8988T (cell line): Measurements from ENCODE around the gene HSD17B13.
"Not testable (repeated sequence)": the region's sequence is repeated elsewhere in the genome, so short reads cannot be mapped to it uniquely, and the experiment has no call there.

Experiments used
- DNase-seq: peaks from one replicate; pipeline ENCODE4 v3.0.0; 2011

Gene HSD17B13

DNA sequence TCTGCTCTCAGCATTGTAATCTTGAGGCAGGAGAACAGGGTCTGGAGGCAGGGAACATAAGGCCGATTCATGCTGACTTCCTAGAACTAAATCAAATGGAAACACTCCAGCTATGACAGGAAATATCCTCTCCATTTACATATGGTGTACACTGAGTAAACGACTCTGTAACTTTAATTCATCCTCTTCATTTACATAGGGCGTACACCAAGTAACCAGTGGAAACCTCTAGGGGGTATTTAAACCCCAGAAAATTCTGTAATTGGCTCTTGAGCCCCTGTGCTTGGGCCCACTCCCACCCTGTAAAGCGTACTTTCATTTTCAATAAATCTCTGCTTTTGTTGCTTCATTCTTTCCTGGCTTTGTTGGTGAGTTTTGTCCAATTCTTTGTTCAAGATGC lies 7.7 kb downstream of the HSD17B13 start:
- not testable (repeated sequence) for DNase-seq

DNA sequence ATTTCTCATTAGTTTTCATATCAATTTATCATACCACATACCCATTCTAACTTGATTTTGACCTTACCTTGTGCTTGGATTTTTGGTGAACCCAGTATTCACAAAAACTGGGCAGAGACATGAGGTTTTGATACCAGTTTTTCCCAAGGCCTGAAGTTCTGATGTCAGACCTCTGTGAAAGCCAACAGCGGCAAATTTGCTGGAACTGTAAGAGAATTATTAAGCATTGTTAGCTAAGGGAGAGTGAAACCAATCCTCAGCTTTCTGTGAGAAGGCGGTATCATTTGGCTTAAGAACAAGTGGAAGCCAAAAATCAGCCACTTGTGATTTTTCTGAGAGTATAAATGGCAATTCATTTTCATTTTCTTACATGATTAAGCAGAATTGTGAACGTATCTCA lies 8.9 kb downstream of the HSD17B13 start:
- DNase-seq: no peak

DNA sequence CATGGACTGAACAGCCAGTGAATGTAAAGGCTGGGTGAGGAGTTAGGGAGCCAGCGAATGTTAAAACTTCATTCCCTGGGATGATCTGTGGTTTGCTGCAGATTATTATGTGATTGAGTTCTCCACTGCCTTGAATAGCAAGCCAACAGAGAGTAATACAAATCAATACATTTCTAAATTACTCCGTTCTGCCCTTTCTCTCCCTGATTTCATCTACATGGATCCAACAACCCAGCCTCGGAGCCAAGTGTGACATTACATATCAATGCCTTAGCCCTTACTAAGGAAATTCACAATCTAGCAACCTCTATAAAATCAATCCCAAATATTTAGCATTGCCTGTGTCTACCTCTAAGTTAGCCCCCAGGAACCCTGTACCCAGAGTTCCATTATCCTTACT lies 11.0 kb downstream of the HSD17B13 start:
- DNase-seq: no peak

DNA sequence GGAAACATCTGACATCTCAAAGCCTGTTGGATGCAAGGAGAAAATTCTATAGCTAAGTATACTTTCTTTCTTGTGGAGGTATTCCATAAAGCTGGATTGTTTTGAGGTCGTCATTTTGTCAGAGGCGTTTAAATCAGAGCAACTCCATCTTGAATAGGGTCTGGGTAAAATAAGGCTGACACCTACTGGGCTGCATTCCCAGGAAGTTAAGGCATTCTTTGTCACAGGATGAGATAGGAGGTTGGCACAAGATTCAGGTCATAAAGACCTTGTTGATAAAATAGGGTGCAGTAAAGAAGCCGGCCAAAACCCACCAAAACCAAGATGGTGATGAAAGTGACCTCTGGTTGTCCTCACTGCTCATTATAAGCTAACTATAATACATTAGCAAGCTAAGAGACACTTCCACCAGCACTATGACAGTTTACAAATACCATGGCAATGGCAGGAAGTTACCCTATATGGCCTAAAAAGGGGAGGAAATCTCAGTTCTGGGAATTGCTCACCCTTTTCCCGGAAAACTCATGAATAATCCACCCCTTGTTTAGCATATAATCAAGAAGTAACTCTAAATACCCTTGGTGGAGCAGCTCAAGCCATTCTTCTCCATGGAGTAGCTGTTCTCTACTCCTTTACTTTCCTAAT lies 11.9 kb downstream of the HSD17B13 start:
- DNase-seq: no peak

DNA sequence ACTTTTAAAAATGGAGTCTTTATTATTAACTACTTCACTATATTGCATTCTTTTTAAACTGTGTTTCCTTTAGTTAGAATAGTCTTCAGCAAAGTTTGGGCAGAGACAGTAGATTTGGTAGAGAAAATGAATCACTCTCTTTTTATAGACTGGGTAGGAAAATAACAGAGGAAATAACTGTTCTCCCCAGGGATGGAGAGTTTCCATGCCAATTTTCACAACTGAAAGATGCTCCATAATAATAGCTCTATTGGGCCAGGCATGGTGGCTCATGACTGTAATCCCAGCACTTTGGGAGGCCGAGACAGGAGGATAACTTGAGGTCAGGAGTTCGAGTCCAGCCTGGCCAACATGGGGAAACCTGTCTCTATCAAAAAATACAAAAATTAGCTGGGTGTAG lies 13.1 kb downstream of the HSD17B13 start:
- no peak for DNase-seq

DNA sequence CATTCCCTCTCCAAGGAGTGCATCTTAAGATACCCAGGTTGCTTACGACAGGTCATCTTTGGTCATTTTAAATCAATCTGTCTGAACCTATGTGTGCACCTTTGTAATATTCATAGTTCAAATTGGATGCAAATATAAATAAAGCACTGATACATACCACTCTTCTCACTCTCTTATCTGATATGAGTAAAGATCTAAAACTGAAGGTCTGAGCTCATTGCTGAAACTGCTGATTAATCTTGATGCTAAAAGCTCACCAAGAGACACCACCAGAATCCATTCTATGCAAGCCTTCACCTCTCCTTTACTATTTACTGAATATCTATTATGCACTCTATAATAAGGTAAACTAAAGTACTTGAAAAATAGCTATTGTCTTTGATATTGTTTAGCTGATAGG lies 16.6 kb downstream of the HSD17B13 start:
- no peak for DNase-seq

DNA sequence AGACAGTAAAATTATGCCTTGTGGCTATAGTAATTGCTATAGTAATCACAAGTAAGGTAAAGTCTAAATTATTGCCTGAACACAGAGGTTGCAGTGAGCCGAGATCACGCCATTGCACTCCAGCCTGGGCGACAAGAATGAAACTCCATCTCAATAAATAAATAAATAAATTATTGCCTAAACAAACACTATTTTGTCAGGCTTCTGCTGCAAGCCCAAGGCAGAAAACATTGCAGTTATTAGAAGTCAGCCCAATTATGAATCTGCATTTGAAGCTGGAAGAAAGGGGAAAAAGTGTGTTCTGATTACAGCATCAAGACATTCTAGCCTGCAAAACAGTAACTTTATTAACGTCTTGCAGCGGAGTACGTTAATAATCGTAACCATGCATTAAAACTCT lies 17.1 kb downstream of the HSD17B13 start:
- no peak for DNase-seq

DNA sequence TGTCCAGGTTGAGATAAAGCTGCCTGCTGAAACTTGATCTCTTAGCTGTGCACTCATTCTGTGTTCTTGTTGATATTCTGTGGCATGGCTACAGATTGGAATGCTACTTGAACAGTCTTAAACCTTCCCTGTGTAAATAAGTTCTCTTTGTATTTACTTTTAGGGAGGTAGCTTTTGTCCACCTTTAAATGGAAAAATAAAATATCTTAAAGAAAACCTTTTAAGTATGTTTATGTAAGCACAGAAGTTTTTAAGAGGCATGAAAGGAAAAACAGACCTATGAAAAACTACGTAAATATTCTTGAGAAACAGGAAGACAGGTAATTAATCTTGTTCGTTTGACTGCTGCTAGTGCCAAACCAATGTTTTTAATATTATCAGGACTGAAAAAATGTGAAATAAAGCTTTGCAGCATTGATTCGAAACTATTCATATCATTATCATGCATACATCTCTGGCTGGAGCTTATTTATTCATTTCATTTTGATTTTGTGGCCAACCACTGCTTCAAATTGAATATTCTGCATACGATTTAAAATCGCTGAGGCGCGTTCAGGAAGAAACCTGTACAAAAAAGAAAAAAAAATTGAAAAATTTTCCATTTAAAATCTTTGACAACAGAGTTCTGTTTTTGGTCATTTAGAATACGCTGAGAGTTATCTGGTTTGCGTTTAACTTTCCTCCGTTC lies 17.8 kb downstream of the HSD17B13 start:
- DNase-seq: no peak

DNA sequence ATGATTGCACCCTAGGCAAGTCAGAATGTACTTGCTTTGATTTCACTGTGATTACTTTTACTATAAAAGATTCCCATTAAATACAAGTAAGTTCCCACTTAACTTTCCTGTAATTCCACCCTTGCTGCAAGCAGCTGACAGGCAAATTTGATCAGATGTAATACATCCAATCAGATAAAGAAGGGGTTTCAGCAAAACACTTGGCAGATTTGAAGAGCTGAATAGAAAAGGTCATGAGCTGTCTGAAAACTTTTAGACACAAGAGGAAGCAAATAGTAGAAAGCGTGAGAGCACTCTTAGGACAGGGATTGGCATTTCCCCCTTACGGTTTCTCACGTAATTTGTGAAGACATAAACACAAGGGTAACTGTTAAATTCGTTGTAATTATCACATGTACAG lies 22.8 kb downstream of the HSD17B13 start:
- no peak for DNase-seq

DNA sequence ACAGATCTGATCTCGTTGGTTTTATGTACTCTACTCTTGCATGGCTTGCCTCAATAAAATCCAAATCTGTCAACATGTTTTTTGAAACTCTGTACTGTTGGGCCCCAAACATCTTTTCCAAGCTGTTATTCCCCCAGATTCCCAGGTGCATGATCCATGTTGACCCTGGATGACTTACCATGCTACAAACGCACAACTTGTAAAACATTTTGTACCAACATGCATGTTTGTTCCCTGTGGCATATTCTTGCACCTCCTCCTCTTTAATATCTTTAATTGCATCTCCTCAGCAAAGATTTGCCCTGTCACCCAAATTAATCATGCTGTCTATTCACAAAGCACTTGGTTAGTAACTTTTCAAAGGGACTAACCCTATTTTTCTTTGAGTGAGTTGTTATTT lies 24.3 kb downstream of the HSD17B13 start:
- no peak for DNase-seq

DNA sequence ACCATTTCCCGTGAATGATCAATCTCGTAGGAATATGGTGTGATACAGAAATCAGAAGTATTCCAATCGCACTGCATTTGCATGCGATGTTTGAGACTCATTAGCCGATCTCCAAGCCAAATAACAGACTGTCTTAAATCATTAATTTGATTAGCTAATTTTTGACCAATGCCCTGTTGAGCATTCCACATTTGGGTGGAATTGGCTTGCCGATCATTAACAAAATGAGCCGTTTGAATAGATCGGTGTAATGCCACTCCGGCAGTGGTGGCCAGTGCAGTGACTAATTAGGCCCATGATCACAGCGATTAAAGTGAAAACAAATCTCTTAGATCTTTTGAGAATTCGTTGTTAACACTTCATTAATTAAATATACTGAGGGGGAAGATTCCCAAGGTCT lies 27.8 kb downstream of the HSD17B13 start:
- DNase-seq: not testable (repeated sequence)

DNA sequence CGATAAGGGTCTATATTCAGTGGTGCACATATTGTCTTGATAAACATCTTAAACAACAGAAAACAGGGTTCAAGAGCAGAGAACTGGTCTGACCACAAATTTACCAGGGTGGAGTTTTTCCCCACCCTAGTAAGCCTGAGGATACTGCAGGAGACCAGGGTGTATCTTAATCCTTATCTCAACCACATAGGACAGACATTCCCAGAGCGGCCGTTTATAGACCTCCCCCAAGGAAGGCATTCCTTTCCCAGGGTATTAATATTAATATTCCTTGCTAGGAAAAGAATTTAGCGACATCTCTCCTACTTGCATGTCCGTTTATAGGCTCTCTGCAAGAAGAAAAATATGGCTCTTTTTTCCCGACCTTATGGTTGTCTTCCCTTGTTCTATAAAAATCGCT lies 28.8 kb downstream of the HSD17B13 start:
- not testable (repeated sequence) for DNase-seq

DNA sequence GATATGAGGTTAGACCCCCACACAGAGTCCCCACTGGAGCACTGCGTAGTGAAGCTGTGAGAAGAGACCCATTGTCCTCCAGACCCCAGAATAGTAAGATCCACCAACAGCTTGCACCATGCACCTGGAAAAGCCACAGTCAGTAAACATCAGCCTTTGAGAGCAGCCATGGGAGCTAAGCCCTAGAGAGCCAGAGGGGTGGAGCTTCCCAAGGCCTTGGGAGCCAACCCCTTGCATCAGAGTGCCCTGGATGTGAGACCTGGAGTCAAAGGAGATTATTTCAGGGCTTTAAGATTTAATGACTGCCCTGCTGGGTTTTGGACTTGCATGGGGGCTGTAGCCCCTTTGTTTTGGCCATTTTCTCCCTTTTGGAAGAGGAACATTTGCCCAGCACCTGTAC lies 35.7 kb downstream of the HSD17B13 start:
- no peak for DNase-seq

DNA sequence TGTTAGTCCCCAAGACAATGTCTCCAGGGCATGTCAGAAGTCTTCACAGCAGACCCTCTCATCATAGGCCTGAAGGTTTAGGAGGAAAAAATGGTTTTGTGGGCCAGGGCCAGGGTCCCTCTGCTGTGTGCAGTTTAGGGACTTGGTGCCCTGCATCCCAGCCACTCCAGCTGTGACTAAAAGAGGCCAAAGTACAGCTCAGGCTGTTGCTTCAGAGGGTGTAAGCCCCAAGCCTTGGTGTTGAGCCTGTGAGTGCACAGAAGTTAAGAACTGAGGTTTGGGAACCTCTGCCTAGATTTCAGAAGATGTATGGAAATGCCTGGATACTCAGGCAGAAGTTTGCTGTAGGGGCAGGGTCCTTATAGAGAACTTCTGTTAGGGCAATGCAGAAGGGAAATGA lies 38.4 kb downstream of the HSD17B13 start:
- DNase-seq: not testable (repeated sequence)

DNA sequence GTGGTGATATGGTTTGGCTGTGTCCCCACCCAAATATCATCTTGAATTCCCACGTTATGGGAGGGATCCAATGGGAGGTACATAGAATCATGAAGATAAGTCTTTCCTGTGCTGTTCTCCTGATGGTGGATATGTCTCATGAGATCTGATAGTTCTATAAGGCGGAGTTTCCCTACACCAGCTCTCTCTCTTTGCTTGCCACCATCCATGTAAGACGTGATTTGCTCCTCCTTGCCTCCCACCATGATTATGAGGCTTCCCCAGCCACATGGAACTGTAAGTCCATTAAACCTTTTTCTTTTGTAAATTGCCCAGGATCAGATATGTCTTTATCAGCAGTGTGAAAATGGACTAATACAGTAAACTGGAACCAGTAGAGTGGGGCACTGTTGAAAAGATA lies 39.5 kb downstream of the HSD17B13 start:
- no peak for DNase-seq

DNA sequence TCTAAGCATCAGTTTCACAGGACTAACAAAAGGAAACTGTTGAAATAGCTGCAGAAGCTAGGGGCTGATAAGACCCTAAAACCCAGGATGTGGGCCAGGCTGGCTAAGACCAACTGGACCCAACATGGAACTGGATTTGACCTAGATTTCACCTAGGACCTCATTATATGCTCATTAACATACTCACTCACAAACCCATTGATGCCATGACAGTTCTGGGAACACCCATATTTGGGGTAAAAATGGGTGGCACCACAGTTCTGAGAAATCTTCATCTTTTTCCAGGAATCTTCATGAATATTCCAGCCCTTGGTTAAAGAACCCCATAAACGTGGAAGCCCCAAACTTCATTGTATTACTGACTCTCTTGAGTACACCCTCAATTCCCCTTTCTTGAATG lies 41.1 kb downstream of the HSD17B13 start:
- no peak for DNase-seq

DNA sequence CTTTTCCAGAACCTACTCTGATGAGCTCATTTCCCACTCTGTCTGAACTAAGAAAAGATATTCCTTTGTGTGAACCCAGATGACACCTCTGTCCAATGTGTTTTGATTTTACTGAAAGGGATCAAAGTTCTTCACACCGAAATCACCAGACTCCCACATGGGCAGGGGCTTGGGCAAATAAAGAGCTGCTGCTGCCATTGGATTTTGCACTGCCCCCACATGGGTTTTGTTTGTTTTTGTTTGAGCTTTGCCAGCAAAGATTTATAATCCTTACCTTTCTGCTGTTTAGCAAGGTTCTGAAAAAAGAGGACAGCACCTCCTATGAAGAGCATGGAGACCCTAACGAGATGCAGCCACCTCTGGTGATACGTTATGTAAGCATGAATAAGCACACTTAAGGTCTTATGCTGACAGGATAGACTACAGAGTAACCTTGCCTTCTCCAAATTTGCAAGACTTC lies 44.3 kb downstream of the HSD17B13 start:
- no peak for DNase-seq

DNA sequence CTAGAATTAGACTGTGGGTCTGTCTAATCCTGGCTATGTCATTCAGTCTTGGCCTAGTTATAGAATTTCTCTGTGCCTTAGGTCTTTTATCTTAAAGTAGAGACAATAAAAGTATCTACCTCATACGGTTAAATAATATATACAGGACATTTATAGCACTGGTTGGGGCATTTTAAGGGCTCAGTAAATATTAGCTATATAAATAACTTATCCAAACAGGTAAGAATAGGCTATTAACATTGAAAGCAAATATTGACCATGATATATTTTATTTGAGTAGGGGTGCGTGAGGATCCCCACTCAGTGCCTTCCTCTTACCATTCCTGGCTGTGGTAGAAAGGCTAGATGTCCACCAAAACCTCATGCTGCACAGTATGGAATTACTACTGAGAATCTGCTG lies 47.4 kb downstream of the HSD17B13 start:
- DNase-seq: no peak

DNA sequence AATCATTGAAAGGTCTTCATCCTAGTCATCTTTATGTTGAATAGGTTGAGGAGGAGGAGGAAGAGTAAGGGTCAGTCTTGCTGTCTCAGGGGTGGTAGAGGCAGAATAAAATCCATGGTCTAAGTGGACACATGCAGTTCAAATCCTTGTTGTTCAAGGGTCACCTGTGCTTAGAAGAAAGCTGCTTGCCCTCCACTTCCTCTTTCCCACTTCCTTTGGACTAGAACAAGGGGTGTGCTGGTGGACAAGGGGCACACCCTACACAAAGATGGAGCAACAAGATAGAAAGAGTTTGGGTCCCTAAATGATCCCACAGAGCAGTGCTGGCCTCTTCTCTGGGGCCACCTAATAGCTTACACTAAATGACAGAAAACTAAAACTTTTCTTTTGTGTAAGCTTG lies 47.9 kb downstream of the HSD17B13 start:
- no peak for DNase-seq

DNA sequence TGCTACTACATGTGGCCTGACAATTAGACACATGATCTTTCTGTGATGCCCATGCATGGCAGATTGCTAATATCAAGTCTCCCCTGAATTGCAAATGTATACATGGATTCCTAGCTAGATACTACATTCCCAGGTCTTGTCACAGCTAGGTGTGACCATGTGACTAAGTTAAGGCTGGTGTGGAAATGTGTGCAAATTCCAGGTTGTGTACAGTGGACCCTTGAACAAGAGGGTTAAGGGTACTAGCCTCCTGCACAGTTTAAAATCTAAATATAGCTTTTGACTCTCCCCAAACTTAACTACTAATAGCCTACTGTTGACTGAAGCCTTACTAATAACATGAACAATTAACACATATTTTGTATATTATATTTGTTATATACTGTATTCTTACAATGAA lies 48.4 kb downstream of the HSD17B13 start:
- no peak for DNase-seq

DNA sequence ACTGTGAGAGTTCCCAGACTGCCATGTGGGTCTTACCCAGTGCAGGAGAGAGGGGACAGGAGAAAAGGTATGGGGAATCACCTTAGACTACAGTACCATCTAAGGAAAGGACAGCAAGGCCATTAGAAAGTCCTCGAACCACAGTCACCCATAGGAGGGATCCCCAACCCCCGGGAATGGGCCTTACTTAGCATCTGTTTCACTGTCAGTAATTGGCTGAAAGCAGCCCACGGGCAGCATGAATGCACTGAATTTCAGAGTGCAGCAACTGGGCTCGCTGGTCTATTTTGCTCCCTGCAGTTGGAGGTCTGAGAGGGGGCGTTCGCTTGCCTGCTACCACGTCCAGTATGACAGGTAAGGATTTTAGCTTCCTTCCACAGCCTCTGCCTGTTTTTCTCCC lies 51.9 kb downstream of the HSD17B13 start:
- no peak for DNase-seq

DNA sequence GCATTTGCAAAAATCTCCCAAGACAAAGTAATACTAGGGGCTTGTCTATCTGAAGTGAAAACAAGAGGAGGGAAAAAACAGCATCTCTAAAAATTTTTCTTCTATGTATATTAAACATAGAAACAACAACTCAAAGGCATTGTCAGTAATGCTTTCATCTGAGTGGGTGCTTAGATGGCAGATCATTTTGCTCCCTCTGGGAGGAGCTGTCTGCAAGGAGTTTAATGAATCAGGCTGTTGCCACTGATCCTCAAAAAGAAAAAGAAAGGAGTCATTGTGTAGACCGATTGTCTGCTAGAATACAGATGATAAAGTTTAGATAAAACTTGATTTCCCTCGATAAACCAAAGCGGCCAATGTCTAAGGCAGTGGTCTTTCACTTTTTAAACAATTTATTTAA lies 52.5 kb downstream of the HSD17B13 start:
- DNase-seq: no peak

DNA sequence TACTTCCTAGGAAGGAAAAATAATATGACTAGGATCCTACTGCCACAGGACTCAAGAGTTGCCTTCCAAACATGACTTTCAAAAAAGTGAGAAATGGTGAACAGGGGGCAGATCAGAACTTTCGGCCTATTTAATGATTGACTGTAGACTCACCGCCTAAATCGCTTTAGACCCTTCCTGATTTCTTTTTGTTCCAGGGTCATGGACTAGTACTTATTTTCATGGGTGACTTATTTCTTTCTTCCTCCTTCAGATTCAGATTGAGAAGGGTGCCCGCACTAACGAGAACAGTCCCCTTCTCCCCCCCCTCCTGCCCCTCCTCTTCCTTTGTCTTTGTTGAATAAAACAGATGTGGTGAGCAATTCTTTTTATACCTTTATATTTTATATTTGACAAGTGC lies 54.3 kb downstream of the HSD17B13 start:
- DNase-seq: no peak

DNA sequence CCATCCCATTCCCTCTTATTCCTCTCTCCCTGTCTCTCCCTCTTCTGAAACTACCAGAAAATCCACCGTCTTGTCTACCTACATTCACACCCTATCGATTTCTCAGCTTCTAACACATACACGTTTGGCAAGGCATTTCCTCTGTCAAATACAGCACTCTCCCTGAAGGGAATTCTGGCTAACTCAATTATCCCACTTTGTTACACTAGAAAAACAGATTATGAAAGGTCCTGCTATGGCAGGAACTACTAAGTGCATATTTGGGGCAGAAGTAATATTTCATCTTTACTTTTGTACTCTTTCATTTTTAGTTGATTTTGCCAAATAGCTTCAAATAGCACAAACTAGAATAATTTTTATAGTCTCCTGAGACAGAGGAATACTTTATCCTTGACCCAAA lies 55.7 kb downstream of the HSD17B13 start:
- no peak for DNase-seq

DNA sequence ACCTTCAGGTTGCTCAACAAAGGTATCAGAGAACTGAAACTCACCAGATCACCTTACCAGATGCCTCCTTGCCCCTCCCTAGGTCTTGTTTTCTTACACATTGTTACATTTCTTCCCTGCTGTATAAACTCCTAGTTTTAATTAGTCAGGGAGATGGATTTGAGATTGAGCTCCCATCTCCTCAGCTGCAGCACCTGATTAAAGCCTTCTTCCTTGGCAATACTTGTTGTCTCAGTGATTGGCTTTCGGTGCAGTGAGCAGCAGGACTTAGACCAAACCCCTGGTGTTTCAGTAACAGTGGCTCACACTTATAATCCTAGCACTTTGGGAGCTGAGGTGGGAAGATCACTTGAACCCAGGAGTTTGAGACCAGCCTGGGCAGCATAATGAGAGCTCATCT lies 59.8 kb downstream of the HSD17B13 start:
- no peak for DNase-seq
